Measurements from ENCODE around the gene PDE11A.

GRCh38 chr2:177669625-177670330 lies 402.8 kb downstream of the PDE11A start:
- no peak for TF ChIP-seq CTCF (CRISPR knock-in tag; IDR thresholded peaks at IDR 0.05)
- TF ChIP-seq NR1H2 (CRISPR knock-in tag; IDR thresholded peaks at IDR 0.05; ENCODE audit: borderline replicate concordance, low read depth): no peak
- TF ChIP-seq ZNF180 (CRISPR knock-in tag; IDR thresholded peaks at IDR 0.05; ENCODE audit: borderline replicate concordance, low read depth): no peak
- no peak for TF ChIP-seq ZBTB21 (CRISPR knock-in tag; IDR thresholded peaks at IDR 0.05)
- TF ChIP-seq RNF2 (conservative IDR thresholded peaks at IDR 0.05; ENCODE audit: low read depth): no peak
- TF ChIP-seq ZBTB10 (CRISPR knock-in tag; IDR thresholded peaks at IDR 0.05; ENCODE audit: borderline replicate concordance): no peak
- no peak for TF ChIP-seq ZNF263 (CRISPR knock-in tag; IDR thresholded peaks at IDR 0.05)
- TF ChIP-seq CREM (IDR thresholded peaks at IDR 0.05): no peak
- TF ChIP-seq CREM (CRISPR knock-in tag; IDR thresholded peaks at IDR 0.05): no peak
- TF ChIP-seq POLR2AphosphoS5 (IDR thresholded peaks at IDR 0.05; ENCODE audit: low read depth, low read length): no peak
- TF ChIP-seq MIER2 (CRISPR knock-in tag; IDR thresholded peaks at IDR 0.05): no peak
- TF ChIP-seq WIZ (CRISPR knock-in tag; IDR thresholded peaks at IDR 0.05): no peak
